OCI-LY1 (cell line): Measurements from ENCODE around the gene KCNN3.
"Not testable (repeated sequence)": the region's sequence is repeated elsewhere in the genome, so short reads cannot be mapped to it uniquely, and the experiment has no call there.

Experiments
- H2AFZ ChIP-seq: fragments of 200-600 bp; sonication (generic), shearing (Covaris generic); 2 replicates; pipeline ENCODE4 v1.6.0; 2014; ENCODE audit warnings: antibody characterized with exemption, mild to moderate bottlenecking, low read length
- H3F3A ChIP-seq: fragments of 200-600 bp; sonication (generic), shearing (Covaris generic); 2 replicates; pipeline ENCODE4 v1.6.0; 2014; ENCODE audit warnings: mild to moderate bottlenecking, antibody characterized with exemption, low read length, moderate library complexity; ENCODE audit not compliant: insufficient read depth
- H3K27ac ChIP-seq: fragments of 200-600 bp; sonication (generic); 2 replicates; pipeline ENCODE4 v1.5.1; 2014; ENCODE audit warnings: low read length, mixed run types, mild to moderate bottlenecking, low read depth; ENCODE audit not compliant: poor library complexity, severe bottlenecking
- H3K27me3 ChIP-seq: fragments of 200-600 bp; sonication (generic); 2 replicates; pipeline ENCODE4 v1.6.0; 2014; ENCODE audit warnings: antibody characterized with exemption, mild to moderate bottlenecking, low read length, moderate library complexity; ENCODE audit not compliant: insufficient read depth
- H3K36me3 ChIP-seq: fragments of 200-600 bp; sonication (generic); 2 replicates; pipeline ENCODE4 v1.6.1; 2014; ENCODE audit warnings: mild to moderate bottlenecking, antibody characterized with exemption, low read length, moderate library complexity, mixed read lengths; ENCODE audit not compliant: insufficient read depth
- H3K4me1 ChIP-seq: fragments of 200-600 bp; sonication (generic); 2 replicates; pipeline ENCODE4 v1.5.1; 2014; ENCODE audit warnings: mild to moderate bottlenecking, low read length, moderate library complexity; ENCODE audit not compliant: insufficient read depth, severe bottlenecking
- H3K4me2 ChIP-seq: fragments of 200-600 bp; sonication (generic), shearing (Covaris generic); 2 replicates; pipeline ENCODE4 v1.6.1; 2014; ENCODE audit warnings: low read length
- H3K4me3 ChIP-seq: fragments of 200-600 bp; sonication (generic); 2 replicates; pipeline ENCODE4 v1.5.1; 2014; ENCODE audit warnings: low read length, low read depth, mild to moderate bottlenecking, mixed read lengths; ENCODE audit not compliant: poor library complexity, severe bottlenecking
- H3K79me2 ChIP-seq: fragments of 200-600 bp; shearing (Covaris generic); 2 replicates; pipeline ENCODE4 v1.6.1; 2016; ENCODE audit warnings: mixed run types, low read length, mixed read lengths; ENCODE audit not compliant: insufficient read depth
- H3K9ac ChIP-seq: fragments of 200-600 bp; sonication (generic), shearing (Covaris generic); 2 replicates; pipeline ENCODE4 v1.6.1; 2014; ENCODE audit warnings: mild to moderate bottlenecking, low read length, mixed read lengths
- H3K9me2 ChIP-seq: fragments of 200-600 bp; sonication (generic), shearing (Covaris generic); 2 replicates; pipeline ENCODE4 v1.6.1; 2014; ENCODE audit warnings: low read depth, mild to moderate bottlenecking, low read length, mixed read lengths
- H3K9me3 ChIP-seq: fragments of 200-600 bp; shearing (Covaris generic); 2 replicates; pipeline ENCODE4 v1.6.1; 2014; ENCODE audit warnings: low read length, mixed read lengths
- H4K20me1 ChIP-seq: fragments of 200-600 bp; sonication (generic), shearing (Covaris generic); 2 replicates; pipeline ENCODE4 v1.6.0; 2016; ENCODE audit warnings: mild to moderate bottlenecking, low read length; ENCODE audit not compliant: insufficient read depth
- EZH2 ChIP-seq: fragments of 200-600 bp; sonication (generic), shearing (Covaris generic); IDR thresholded peaks from 2 replicates; pipeline ENCODE4 v1.8.0; 2017; ENCODE audit warnings: borderline replicate concordance, mixed run types, mild to moderate bottlenecking, antibody characterized with exemption, low read length, moderate library complexity, mixed read lengths
- TF ChIP-seq, protein P1 (sequence below): fragments of 200-600 bp; sonication (generic), shearing (Covaris generic); IDR thresholded peaks from 2 replicates; pipeline ENCODE4 v1.5.1; 2017; ENCODE audit warnings: mild to moderate bottlenecking, antibody characterized with exemption, low read length, moderate library complexity, mixed read lengths

The KCNN3 gene

DNA sequence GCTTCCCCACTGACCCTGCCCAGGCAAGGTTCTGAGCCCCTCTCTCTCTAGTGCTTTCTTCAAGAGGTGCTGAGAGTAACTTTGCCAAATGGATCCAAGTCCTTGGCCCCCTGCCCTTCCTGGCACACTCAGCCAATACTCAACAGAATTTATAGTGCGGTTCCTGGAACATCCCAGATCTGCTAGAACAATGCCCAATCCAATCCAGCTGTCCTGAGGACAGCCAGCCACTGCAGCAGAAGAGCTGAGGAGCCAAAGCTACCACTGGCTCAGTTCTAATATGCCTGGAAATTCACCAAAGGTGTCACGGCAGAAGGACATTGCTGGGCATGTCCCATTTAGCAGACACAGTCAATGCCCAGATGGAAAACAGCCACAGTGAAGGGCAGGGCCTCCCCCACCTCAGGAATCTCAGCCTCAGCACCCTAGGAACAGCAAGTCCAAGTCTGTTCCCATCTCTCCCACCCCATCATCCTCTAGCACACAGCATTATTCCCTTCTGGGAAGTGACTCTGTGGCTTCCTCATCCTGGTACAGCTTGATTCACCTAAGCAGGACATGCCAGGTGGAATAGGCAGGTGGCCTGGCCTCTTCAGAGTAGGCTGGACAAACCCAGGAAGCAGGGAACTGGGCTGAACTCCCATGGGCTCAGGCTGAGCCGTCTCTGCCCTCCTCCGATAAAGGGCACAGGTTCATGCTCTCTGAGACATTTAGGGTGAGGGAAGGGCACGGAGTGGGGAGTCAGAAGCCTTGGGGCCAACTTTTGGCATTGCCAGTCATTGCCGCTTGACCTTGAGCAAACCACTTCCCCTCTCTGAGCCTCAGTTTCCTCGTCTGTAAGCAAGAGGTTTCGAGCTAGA, 41.8 kb upstream of the KCNN3 start:
- no peaks in the 10 kb centered on the region for H4K20me1 ChIP-seq
- TF ChIP-seq, protein P1, sequence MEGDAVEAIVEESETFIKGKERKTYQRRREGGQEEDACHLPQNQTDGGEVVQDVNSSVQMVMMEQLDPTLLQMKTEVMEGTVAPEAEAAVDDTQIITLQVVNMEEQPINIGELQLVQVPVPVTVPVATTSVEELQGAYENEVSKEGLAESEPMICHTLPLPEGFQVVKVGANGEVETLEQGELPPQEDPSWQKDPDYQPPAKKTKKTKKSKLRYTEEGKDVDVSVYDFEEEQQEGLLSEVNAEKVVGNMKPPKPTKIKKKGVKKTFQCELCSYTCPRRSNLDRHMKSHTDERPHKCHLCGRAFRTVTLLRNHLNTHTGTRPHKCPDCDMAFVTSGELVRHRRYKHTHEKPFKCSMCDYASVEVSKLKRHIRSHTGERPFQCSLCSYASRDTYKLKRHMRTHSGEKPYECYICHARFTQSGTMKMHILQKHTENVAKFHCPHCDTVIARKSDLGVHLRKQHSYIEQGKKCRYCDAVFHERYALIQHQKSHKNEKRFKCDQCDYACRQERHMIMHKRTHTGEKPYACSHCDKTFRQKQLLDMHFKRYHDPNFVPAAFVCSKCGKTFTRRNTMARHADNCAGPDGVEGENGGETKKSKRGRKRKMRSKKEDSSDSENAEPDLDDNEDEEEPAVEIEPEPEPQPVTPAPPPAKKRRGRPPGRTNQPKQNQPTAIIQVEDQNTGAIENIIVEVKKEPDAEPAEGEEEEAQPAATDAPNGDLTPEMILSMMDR: no peak
- TF ChIP-seq EZH2: no peak
- H3K9me3 ChIP-seq: no peaks in the 10 kb centered on the region
- no peak overlapping the region for H2AFZ ChIP-seq
- peaks cover 11% of the 10 kb centered on the region for H3K36me3 ChIP-seq
- H3K27ac ChIP-seq: no peak overlapping the region
- no peak overlapping the region for H3K4me3 ChIP-seq
- no peak overlapping the region for H3K4me2 ChIP-seq
- H3K9me2 ChIP-seq: no peaks in the 10 kb centered on the region
- no peaks in the 10 kb centered on the region for H3K79me2 ChIP-seq
- H3K9ac ChIP-seq: no peak overlapping the region
- H3K27me3 ChIP-seq: no peaks in the 10 kb centered on the region
- no peaks in the 10 kb centered on the region for H3F3A ChIP-seq
- no peaks in the 10 kb centered on the region for H3K4me1 ChIP-seq

DNA sequence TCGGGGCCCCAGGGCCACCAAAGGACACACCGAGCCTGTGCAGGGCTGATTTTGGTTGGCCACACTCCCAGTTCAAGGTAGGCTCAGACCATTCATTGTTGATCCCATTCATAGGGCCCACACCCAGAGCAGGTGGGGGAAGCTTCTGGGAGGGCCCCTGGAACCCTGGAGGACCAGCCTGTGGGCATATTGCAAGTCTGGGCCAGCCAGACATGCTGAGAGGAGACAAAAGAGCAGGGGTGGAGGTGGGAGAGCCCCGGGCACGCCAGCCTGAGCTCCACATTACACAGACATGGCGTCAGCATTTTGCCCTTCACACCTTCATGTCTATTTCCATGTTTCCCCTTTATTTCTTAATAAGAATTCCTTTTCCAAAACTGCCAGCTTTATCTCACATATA, 40.8 kb upstream of the KCNN3 start:
- H3K4me3 ChIP-seq: no peak overlapping the region
- H3K4me2 ChIP-seq: no peak overlapping the region
- H3K9me2 ChIP-seq: no peaks in the 10 kb centered on the region
- H3K27ac ChIP-seq: no peak overlapping the region
- 0 out of 2 replicates have a peak, but pooled peaks cover under 1% of the 10 kb centered on the region for H3K36me3 ChIP-seq
- H4K20me1 ChIP-seq: no peaks in the 10 kb centered on the region
- no peaks in the 10 kb centered on the region for H3K9me3 ChIP-seq
- H2AFZ ChIP-seq: no peak overlapping the region
- TF ChIP-seq, protein P1: no peak
- TF ChIP-seq EZH2: no peak
- H3K9ac ChIP-seq: no peak overlapping the region
- H3K4me1 ChIP-seq: no peaks in the 10 kb centered on the region
- no peaks in the 10 kb centered on the region for H3F3A ChIP-seq
- no peaks in the 10 kb centered on the region for H3K79me2 ChIP-seq
- no peaks in the 10 kb centered on the region for H3K27me3 ChIP-seq

DNA sequence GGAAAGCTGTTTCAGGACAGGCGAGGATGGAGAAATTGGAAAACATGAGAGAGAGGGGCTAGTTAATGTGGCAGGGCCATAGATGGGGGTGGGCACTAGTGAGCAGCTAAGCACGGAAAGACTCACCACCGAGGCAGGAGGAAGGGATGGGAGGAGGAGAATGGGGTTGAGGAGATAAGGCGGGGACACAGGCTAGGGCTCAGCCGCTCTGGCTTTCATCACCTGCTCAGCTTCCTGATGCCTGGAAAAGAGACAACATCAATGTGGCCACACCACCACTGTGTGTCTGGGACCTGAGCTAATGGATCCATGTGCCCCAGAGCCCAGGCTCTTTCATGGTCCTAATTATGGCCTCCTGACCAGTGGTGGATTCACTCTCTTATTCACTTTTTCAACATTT, 38.9 kb upstream of the KCNN3 start:
- Histone ChIP-seq H3K79me2 (no peaks in the 10 kb centered on the region), H3K27ac (no peak overlapping the region), H3K9me3 (no peaks in the 10 kb centered on the region), H3K9me2 (no peaks in the 10 kb centered on the region), H3F3A (no peaks in the 10 kb centered on the region), H2AFZ (no peak overlapping the region), H3K4me3 (no peak overlapping the region), H3K27me3 (no peaks in the 10 kb centered on the region), H3K4me1 (no peaks in the 10 kb centered on the region), H3K9ac (no peak overlapping the region), H4K20me1 (no peaks in the 10 kb centered on the region), H3K36me3 (no peaks in the 10 kb centered on the region), H3K4me2 (no peak overlapping the region)
- no peak for TF ChIP-seq EZH2
- TF ChIP-seq, protein P1: no peak

DNA sequence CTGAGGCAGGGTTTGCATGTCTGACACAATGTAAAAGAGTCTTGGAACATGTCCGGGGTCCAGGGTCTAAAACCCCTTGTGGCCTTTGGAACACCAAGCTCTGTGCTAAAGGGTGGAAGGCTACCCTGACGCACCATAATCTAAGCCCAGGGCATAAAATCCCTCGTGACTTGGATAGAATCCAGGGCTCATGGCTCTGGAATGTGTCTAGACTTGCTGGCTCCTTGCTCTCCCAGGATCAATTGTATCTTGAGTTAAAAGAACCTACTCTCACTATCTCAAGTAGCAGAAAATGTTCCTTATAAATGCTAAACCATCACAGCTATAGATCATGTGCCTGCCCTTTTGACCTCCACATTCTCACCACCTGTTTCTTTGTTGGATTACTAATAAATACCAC, 38.0 kb upstream of the KCNN3 start:
- not testable (repeated sequence) for H4K20me1 ChIP-seq, H3K4me1 ChIP-seq, H3K9me2 ChIP-seq, H3K4me2 ChIP-seq, H3K27ac ChIP-seq, H3K27me3 ChIP-seq, H3F3A ChIP-seq, H3K36me3 ChIP-seq, H3K9ac ChIP-seq, H3K79me2 ChIP-seq, H3K9me3 ChIP-seq, H3K4me3 ChIP-seq, H2AFZ ChIP-seq
